Adrenal gland (tissue), 12 donors: ENCODE measurements around the gene PMPCA. TPM values are rescaled to one million over a fixed set of nuclear protein-coding genes. Genes with fewer than 3 reads are reported as not detected.

Experiments
- DNase-seq, 7 donors: peaks; one replicate each; pipeline ENCODE4 v3.0.0-alpha.2; 2019 to 2020
- H3K27ac ChIP-seq, 5 donors: fragments of 200-600 bp; sonication (generic) in 4 of 5; 1 replicate in 3 of 5; 2 replicates in 2 of 5; pipeline versions ENCODE4 v1.5.1 to v1.8.0; 2016 to 2020; ENCODE audit warnings: mild to moderate bottlenecking in 1 of 5
- H3K27me3 ChIP-seq: fragments of 200-600 bp; 2 replicates; pipeline ENCODE4 v1.8.0; 2021
- H3K36me3 ChIP-seq, 2 donors: fragments of 200-600 bp; replicated peaks in 1 of 2; 1 replicate in 1 of 2; 2 replicates in 1 of 2; pipeline versions ENCODE4 v1.5.1 to v1.8.0; 2018 to 2022
- H3K4me1 ChIP-seq, 2 donors: fragments of 200-600 bp; replicated peaks in 1 of 2; 1 replicate in 1 of 2; 2 replicates in 1 of 2; pipeline versions ENCODE4 v1.5.1 to v1.8.0; 2018 to 2021
- H3K4me3 ChIP-seq, 4 donors: fragments of 200-600 bp; sonication (generic) in 3 of 4; one replicate each; pipeline ENCODE4 v1.5.1; 2016 to 2018
- H3K9me3 ChIP-seq, 3 donors: fragments of 200-600 bp; sonication (generic) in 1 of 3; replicated peaks in 1 of 3; 1 replicate in 2 of 3; 2 replicates in 1 of 3; pipeline versions ENCODE4 v1.5.1 to v1.8.0; 2016 to 2021
- POLR2A ChIP-seq, 2 donors: fragments of 450-650 bp; IDR thresholded peaks; one replicate each; pipeline ENCODE4 v1.6.1; 2017; ENCODE audit warnings: antibody characterized with exemption in 2 of 2, mild to moderate bottlenecking in 2 of 2, moderate library complexity in 1 of 2
- WGBS, 4 donors: extraction: QIAGEN DNeasy Blood & Tissue Kit in 2 of 4; methylation state at CpG; one replicate each; pipeline versions ENCODE4 v1.1.5 to v1.1.7; 2013 to 2017; 5-methylcytosine and 5-hydroxymethylcytosine counted together
- intact Hi-C, 2 donors: fragments of 100-400 bp; cut with DNase I; formaldehyde crosslinking; loops; one replicate each; pipeline versions ENCODE4 v1.14.1 to v1.15.0; 2022 to 2023
- polyA plus RNA-seq, 3 donors: library from polyadenylated mRNA; stranded (reverse); fragments of 200-250 nt in 2 of 3; fragments of 350-450 nt in 1 of 3; fragmentation: Illumina TruSeq in 1 of 3; extraction: RNeasy Lipid Tissue Mini Kit (QIAGEN cat#74804) in 1 of 3; gene quantifications; one replicate each; pipeline ENCODE4 v1.2.3, GENCODE V29; 2013 to 2014
- total RNA-seq, 9 donors: library from RNA; depleted of rRNA in 4 of 9; stranded (reverse); fragments of >200 nt in 4 of 9; fragments of 120-200 nt in 1 of 9; fragmentation: NEBNext Ultra II Directional in 1 of 9; extraction: Animal tissue kit (Norgen Biotek cat#: 25700) in 1 of 9; gene quantifications; one replicate each; pipeline versions ENCODE4 v1.1.0 to v1.2.4, GENCODE V29; 2013 to 2023
- TF ChIP-seq, protein P1 (sequence below), 6 experiments: fragments of 450-650 bp in 4 of 6; fragments of 200-600 bp in 2 of 6; sonication (generic) in 1 of 6; IDR thresholded peaks; 1 replicate in 5 of 6; 2 replicates in 1 of 6; pipeline versions ENCODE4 v1.5.1 to v1.8.0; 2016 to 2021; ENCODE audit warnings: antibody characterized with exemption in 6 of 6, mild to moderate bottlenecking in 2 of 6, moderate library complexity in 1 of 6
- donor health status: healthy with polysubstance abuse.
- donor health status: Bipolar disorder and iron deficiency.
- donor health status: DM: yes; HTN: yes; CAD: no.
- donor health status: DM: no; HTN: no; CAD: no.
- donor health status: DM: no; HTN: no; CAD: no.
- donor health status: DM: yes; HTN: yes; CAD: no.

Gene PMPCA
- total and polyA plus RNA-seq, 12 donors = 43.4 to 138 (median 81.6) TPM

GRCh38 chr9:136451221-136451877 lies 40.9 kb downstream of the PMPCA start:
- TF ChIP-seq, protein P1, sequence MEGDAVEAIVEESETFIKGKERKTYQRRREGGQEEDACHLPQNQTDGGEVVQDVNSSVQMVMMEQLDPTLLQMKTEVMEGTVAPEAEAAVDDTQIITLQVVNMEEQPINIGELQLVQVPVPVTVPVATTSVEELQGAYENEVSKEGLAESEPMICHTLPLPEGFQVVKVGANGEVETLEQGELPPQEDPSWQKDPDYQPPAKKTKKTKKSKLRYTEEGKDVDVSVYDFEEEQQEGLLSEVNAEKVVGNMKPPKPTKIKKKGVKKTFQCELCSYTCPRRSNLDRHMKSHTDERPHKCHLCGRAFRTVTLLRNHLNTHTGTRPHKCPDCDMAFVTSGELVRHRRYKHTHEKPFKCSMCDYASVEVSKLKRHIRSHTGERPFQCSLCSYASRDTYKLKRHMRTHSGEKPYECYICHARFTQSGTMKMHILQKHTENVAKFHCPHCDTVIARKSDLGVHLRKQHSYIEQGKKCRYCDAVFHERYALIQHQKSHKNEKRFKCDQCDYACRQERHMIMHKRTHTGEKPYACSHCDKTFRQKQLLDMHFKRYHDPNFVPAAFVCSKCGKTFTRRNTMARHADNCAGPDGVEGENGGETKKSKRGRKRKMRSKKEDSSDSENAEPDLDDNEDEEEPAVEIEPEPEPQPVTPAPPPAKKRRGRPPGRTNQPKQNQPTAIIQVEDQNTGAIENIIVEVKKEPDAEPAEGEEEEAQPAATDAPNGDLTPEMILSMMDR (IDR thresholded peaks at IDR 0.05) = no peak
- TF ChIP-seq POLR2A (IDR thresholded peaks at IDR 0.05) = no peak
- Histone ChIP-seq H3K9me3 (no peaks in the 10 kb centered on the region), H3K4me1 (no peaks in the 10 kb centered on the region), H3K27ac (no peak overlapping the region), H3K4me3 (no peak overlapping the region), H3K27me3 (no peaks in the 10 kb centered on the region), H3K36me3 (peaks cover 0 to 84% of the 10 kb centered on the region in 2 donors)
- intact Hi-C loops = no loop called here
- 90 to 97% (median 91%) methylated on average over 16 to 26 of the region's 26 CpGs for WGBS, 4 donors
- no peak for DNase-seq

GRCh38 chr9:136453326-136453725 lies 42.9 kb downstream of the PMPCA start:
- H3K36me3 ChIP-seq = peaks cover 0 to 86% of the 10 kb centered on the region in 2 donors
- 91 to 96% (median 93%) methylated on average over 11 of the region's 11 CpGs for whole genome bisulfite sequencing, 4 donors
- TF ChIP-seq POLR2A (IDR thresholded peaks at IDR 0.05) = no peak
- no peak overlapping the region for H3K27ac ChIP-seq
- intact Hi-C loops = no loop called here
- no peak overlapping the region for H3K4me3 ChIP-seq
- no peak for DNase-seq
- H3K9me3 ChIP-seq = no peaks in the 10 kb centered on the region
- no peaks in the 10 kb centered on the region for H3K27me3 ChIP-seq
- H3K4me1 ChIP-seq = no peaks in the 10 kb centered on the region

DNA sequence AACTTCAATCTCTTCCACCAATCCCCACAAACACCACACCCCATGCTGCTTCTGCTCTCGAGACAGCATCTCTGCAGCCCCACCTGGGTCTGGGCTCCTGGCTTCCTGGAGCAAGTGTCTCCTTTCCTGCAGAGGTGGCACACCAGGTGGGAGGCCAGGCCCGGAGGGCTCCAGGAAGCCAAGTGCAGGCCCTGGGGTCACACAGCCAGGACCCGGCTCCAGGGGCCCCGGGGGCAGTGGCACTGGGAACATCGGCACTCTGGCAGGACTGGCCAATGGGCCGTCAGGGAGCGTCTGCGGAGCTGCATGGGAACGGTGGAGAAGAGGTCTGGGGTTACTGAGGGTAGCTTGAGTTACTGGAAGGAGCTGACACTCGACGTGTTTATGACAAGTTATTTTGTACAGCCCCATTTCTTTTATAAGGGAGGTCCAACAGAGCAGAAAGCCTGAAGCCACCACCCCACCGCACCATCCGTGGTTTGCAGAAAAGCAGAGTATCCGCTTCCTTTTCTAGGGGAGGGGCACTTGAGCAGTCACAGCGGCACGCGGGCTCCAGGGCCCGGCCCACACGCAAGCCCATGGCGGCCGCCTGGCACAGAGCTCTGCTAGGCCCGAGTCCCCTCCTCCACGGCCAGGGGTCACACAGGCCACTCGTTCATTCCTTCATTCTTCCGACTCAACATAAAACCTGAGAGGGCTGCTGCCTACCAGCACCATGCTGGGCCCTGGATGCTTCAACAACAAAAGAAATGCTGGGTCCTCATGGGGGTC lies 43.8 kb downstream of the PMPCA start:
- Histone ChIP-seq H3K4me1 (no peaks in the 10 kb centered on the region), H3K36me3 (peaks cover 0 to 89% of the 10 kb centered on the region in 2 donors), H3K9me3 (no peaks in the 10 kb centered on the region), H3K27me3 (no peaks in the 10 kb centered on the region), H3K27ac (no peak overlapping the region), H3K4me3 (no peak overlapping the region)
- DNase-seq = no peak
- no peak for TF ChIP-seq POLR2A (IDR thresholded peaks at IDR 0.05)
- TF ChIP-seq, protein P1 (IDR thresholded peaks at IDR 0.05) = no peak
- WGBS, 4 donors = 90 to 92% (median 91%) methylated on average over 16 to 25 of the region's 25 CpGs
- intact Hi-C loops = no loop called here

GRCh38 chr9:136455043-136456002 lies 44.9 kb downstream of the PMPCA start:
- Histone ChIP-seq H3K27me3 (no peaks in the 10 kb centered on the region), H3K27ac (no peak overlapping the region), H3K4me1 (no peaks in the 10 kb centered on the region), H3K36me3 (peaks cover 0 to 89% of the 10 kb centered on the region in 2 donors), H3K9me3 (no peaks in the 10 kb centered on the region), H3K4me3 (no peak overlapping the region)
- DNase-seq = no peak
- TF ChIP-seq, protein P1 (IDR thresholded peaks at IDR 0.05) = no peak
- no peak for TF ChIP-seq POLR2A (IDR thresholded peaks at IDR 0.05)
- 89 to 93% (median 92%) methylated on average over 23 to 43 of the region's 43 CpGs for WGBS, 4 donors
- intact Hi-C loops = no loop called here
